HCT116 (cell line): ENCODE data around the gene CBX4. TPM values are rescaled to one million over a fixed set of nuclear protein-coding genes. Genes with fewer than 3 reads are reported as not detected.

ENCODE experiments used
- ATAC-seq: fragments of 200-7000 bp; cut with Tn5 transposase; 2 replicates; pipeline ENCODE4 v1.9.1; 2020; ENCODE audit warnings: mild to moderate bottlenecking, moderate library complexity
- BruUV-seq: library from RNA; stranded (reverse); fragments of 400-500 nt; replicated peaks from 2 replicates; lab custom pipeline; 2021; lab: Mats Ljungman, UMichigan
- CTCF ChIA-PET: fragments of 300-600 bp; sonication (Branson Sonifier 250); formaldehyde crosslinking; loops from one replicate; lab custom pipeline; 2021; ENCODE audit warnings: antibody characterized with exemption; lab: Charles Lee
- POLR2A ChIA-PET: fragments of 300-600, 350-600 bp; sonication (Branson Sonifier 250); formaldehyde crosslinking; loops from one replicate; lab custom pipeline; 2021; ENCODE audit warnings: antibody characterized with exemption; lab: Charles Lee
- RAD21 ChIA-PET, 2 experiments: fragments of 300-600 bp; sonication (Branson Sonifier 250); formaldehyde crosslinking; loops; one replicate each; lab custom pipeline; 2023; ENCODE audit warnings: low total read pairs in 2 of 2; ENCODE audit not compliant: uncharacterized antibody in 2 of 2, unreplicated experiment in 2 of 2, low non-redundant PET in 1 of 2; lab: Charles Lee
- DNase-seq: peaks from one replicate; pipeline ENCODE4 v3.0.0-alpha.2; 2010; ENCODE audit warnings: low read depth, low spot score
- H2AFZ ChIP-seq: fragments of 200-600 bp; shearing (Covaris generic), sonication (generic); 2 replicates; pipeline ENCODE4 v1.6.1; 2017; ENCODE audit warnings: low read depth, mixed run types, mixed read lengths, antibody characterized with exemption, low read length; ENCODE audit not compliant: poor library complexity, severe bottlenecking
- H3K27ac ChIP-seq: 2 replicates; pipeline ENCODE4 v1.5.1; 2012; ENCODE audit warnings: low read depth, low read length
- H3K27me3 ChIP-seq: fragments of 200-600 bp; sonication (generic); 2 replicates; pipeline ENCODE4 v1.6.1; 2016; ENCODE audit warnings: mixed run types, low read length, mixed read lengths; ENCODE audit not compliant: insufficient read depth
- H3K36me3 ChIP-seq, 2 experiments: fragments of 200-500 bp in 1 of 2; fragments of 200-600 bp in 1 of 2; sonication (Bioruptor generic) in 1 of 2; sonication (generic) in 1 of 2; 2 replicates each; pipeline versions ENCODE4 v1.5.1 to v1.6.1; 2014 to 2016; ENCODE audit warnings: low read length in 2 of 2, inconsistent platforms in 1 of 2, mixed read lengths in 1 of 2, mixed run types in 1 of 2; ENCODE audit not compliant: insufficient read depth in 2 of 2, control insufficient read depth in 1 of 2
- H3K4me1 ChIP-seq, 2 experiments: fragments of 200-600 bp in 1 of 2; sonication (generic) in 1 of 2; 2 replicates each; pipeline versions ENCODE4 v1.5.1 to v1.6.1; 2012 to 2017; ENCODE audit warnings: low read length in 2 of 2, inconsistent platforms in 1 of 2, mild to moderate bottlenecking in 1 of 2, mixed read lengths in 1 of 2, mixed run types in 1 of 2, moderate library complexity in 1 of 2; ENCODE audit not compliant: insufficient read depth in 2 of 2, control insufficient read depth in 1 of 2
- H3K4me2 ChIP-seq: fragments of 200-600 bp; sonication (generic); 2 replicates; pipeline ENCODE4 v1.6.1; 2017; ENCODE audit warnings: mixed run types, low read length, mixed read lengths
- H3K4me3 ChIP-seq, 2 experiments: fragments of 200-600 bp in 1 of 2; sonication (generic) in 1 of 2; replicated peaks in 1 of 2; 2 replicates each; pipeline ENCODE4 v1.5.1; 2011 to 2016; ENCODE audit warnings: low read length in 2 of 2, control low read depth in 1 of 2, low read depth in 1 of 2, mild to moderate bottlenecking in 1 of 2, mixed read lengths in 1 of 2, mixed run types in 1 of 2
- H3K79me2 ChIP-seq: fragments of 200-600 bp; sonication (generic); 2 replicates; pipeline ENCODE4 v1.6.1; 2017; ENCODE audit warnings: mild to moderate bottlenecking, mixed run types, low read length, moderate library complexity, mixed read lengths; ENCODE audit not compliant: insufficient read depth
- H3K9ac ChIP-seq: fragments of 200-600 bp; sonication (generic); 2 replicates; pipeline ENCODE4 v1.6.1; 2016; ENCODE audit warnings: low read length, mixed read lengths
- H3K9me2 ChIP-seq: fragments of 200-600 bp; sonication (generic), shearing (Covaris generic); 2 replicates; pipeline ENCODE4 v1.6.1; 2017; ENCODE audit warnings: mixed run types, mild to moderate bottlenecking, moderate library complexity; ENCODE audit not compliant: insufficient read depth
- H3K9me3 ChIP-seq, 2 experiments: fragments of 200-500 bp in 1 of 2; fragments of 200-600 bp in 1 of 2; sonication (Bioruptor generic) in 1 of 2; sonication (generic) in 1 of 2; 2 replicates each; pipeline ENCODE4 v1.6.1; 2014 to 2017; ENCODE audit warnings: low read length in 2 of 2, mixed read lengths in 2 of 2, inconsistent platforms in 1 of 2, low read depth in 1 of 2, mild to moderate bottlenecking in 1 of 2, mixed run types in 1 of 2, moderate library complexity in 1 of 2; ENCODE audit not compliant: control insufficient read depth in 1 of 2, insufficient read depth in 1 of 2
- H4K20me1 ChIP-seq: fragments of 200-600 bp; sonication (generic), shearing (Covaris generic); 2 replicates; pipeline ENCODE4 v1.6.1; 2017; ENCODE audit warnings: mixed run types, mild to moderate bottlenecking, moderate library complexity; ENCODE audit not compliant: insufficient read depth
- EGR1 ChIP-seq: IDR thresholded peaks from 2 replicates; pipeline ENCODE4 v1.6.1; 2012; ENCODE audit warnings: low read depth
- POLR2A ChIP-seq: IDR thresholded peaks from 2 replicates; pipeline ENCODE4 v1.7.0; 2011; ENCODE audit warnings: borderline replicate concordance; ENCODE audit not compliant: insufficient read depth, insufficient read length; ENCODE audit errors: extremely low read depth
- SIN3A ChIP-seq: IDR thresholded peaks from 2 replicates; pipeline ENCODE4 v1.6.1; 2012; ENCODE audit warnings: low read depth
- TCF7L2 ChIP-seq: IDR thresholded peaks from 2 replicates; pipeline ENCODE4 v1.7.0; 2011; ENCODE audit warnings: borderline replicate concordance, inconsistent platforms; ENCODE audit not compliant: insufficient read depth, insufficient read length; ENCODE audit errors: extremely low read depth
- ZFX ChIP-seq: fragments of 450-650 bp; IDR thresholded peaks from 2 replicates; pipeline ENCODE4 v1.6.1; 2017
- intact Hi-C: fragments of 100-400 bp; cut with micrococcal nuclease; formaldehyde crosslinking; loops from 2 replicates; pipeline ENCODE4 v1.10.0; 2022
- total RNA-seq: library from RNA; stranded (reverse); gene quantifications from one replicate; pipeline ENCODE4 v1.2.1, GENCODE V29; 2021; ENCODE audit not compliant: unreplicated experiment

Gene CBX4
- total RNA-seq, 1 experiment from 2014 or later = 60.9 TPM

DNA sequence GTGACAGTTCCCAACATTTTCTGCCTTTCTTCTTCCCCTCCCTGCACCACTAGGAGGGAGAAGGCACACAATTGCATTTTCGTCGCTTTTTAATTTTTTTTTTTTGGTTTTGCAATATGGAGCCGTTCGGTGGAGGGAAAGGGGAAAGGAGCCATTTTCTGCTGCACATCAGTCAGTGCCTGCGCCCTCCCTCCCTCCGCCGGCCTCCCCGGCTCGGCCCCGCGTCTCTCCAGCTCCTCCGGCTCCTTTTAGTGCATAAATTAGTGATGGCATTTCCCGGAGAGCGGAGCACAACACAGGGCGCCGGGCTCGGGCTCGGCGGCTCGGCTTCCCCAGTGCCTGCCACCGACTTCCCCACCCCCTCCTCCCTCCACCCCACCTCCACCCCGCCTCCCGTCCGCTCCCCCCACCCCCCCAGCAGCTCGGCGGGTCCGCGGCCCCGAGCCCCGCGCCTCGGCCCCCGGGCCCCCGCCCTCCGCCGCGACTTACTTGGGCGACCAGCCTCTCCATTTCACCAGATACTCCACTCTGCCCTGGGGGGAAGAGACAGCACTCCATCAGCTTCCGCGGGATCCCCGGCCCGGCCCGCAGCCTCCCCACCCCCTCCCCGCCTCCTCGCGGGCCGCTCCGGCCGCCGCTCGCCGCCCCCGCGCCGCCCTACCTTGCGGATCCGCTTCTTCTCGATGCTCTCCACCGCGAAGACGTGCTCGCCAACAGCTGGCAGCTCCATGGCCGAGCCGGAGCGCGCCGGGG is 542 bp downstream of the CBX4 start:
- Histone ChIP-seq H3K9ac (peak overlapping the region; percentile 79), H3K4me3 (peak overlapping the region; percentile 84 to 95), H4K20me1 (peaks cover 4% of the 10 kb centered on the region; the same call in 1 of the 2 replicates), H3K79me2 (peaks cover 45% of the 10 kb centered on the region), H3K9me3 (no peaks in the 10 kb centered on the region), H3K36me3 (peaks cover 5 to 15% of the 10 kb centered on the region in 2 experiments; a peak in 2 of 4 replicates), H2AFZ (no peak overlapping the region), H3K9me2 (no peaks in the 10 kb centered on the region), H3K4me2 (peak overlapping the region; percentile 94), H3K4me1 (peaks cover 39 to 52% of the 10 kb centered on the region in 2 experiments), H3K27ac (peak overlapping the region; percentile 94), H3K27me3 (no peaks in the 10 kb centered on the region)
- ChIA-PET RAD21 (interaction anchor here (0.6 to 1.0 kb wide), 5 partner anchors 27 to 393 kb away, joined by 3 to 10 read pairs (median 4); partner anchors contain the start of gene CBX8 (in 1 of the 2)), POLR2A (interaction anchor here (0.6 to 2.9 kb wide), 37 partner anchors 8 to 1629 kb away, joined by 3 to 73 read pairs (median 5); partner anchors contain the start of gene CBX8), CTCF (interaction anchor here (0.6 to 4.5 kb wide), 34 partner anchors 8 to 1524 kb away, joined by 3 to 67 read pairs (median 4); partner anchors contain the start of gene CBX8)
- DNase-seq = no peak
- BruUV-seq = no TSS peak
- 0 out of 2 replicates have a peak, but pooled peaks have one; percentile 45 for TF ChIP-seq ZFX
- no peak for TF ChIP-seq POLR2A
- no peak for TF ChIP-seq TCF7L2
- TF ChIP-seq EGR1 = peak; percentile 31; the same call in 1 of the 2 replicates
- peak; percentile 6 for ATAC-seq
- intact Hi-C loops = loop anchor here (2.0 kb wide), 2 partner anchors 28 to 150 kb away; no protein-coding TSS in a partner anchor

DNA sequence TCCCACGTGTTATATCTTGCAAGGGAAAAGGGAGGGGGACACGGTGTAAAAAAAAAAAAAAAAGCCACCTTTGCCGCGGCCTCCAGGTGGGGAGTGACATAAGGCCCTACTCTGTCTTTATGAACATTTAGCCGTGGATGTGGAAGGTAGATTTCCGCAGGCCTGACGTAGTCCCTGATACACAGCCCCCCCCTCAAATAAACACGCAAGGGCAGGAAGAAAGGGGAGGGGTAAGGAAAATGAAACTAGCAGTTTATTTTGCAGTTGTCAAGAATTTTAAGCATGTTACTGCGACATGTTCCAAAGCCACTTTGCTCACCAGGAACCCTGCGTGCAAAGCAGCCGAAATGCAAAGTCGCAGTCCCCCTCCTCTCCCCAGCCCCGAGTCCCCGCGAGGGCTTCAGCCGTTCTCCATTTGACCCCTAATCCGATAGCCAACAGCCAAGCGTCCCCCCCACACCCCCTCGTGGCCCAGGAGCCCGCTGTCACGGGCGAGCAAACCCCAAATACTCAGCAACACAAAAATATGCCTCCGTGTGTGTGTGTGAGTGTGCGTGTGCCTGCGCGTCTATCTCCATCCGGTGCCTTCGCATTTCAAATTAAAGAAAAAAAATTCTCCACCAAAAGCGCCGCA is 1.2 kb downstream of the CBX4 start:
- Histone ChIP-seq H3K4me1 (peaks cover 39 to 59% of the 10 kb centered on the region in 2 experiments), H3K9ac (peak overlapping the region; percentile 79)
- RAD21 ChIA-PET = no interaction called here

More for the DNA sequence above, 1.2 kb downstream of the CBX4 start:
- Histone ChIP-seq H4K20me1 (peaks cover 4% of the 10 kb centered on the region; the same call in 1 of the 2 replicates), H3K9me2 (no peaks in the 10 kb centered on the region), H3K4me2 (peak overlapping the region; percentile 94), H3K27me3 (no peaks in the 10 kb centered on the region), H3K36me3 (peaks cover 9 to 18% of the 10 kb centered on the region in 2 experiments; a peak in 2 of 4 replicates), H3K79me2 (peaks cover 50% of the 10 kb centered on the region), H2AFZ (no peak overlapping the region), H3K9me3 (no peaks in the 10 kb centered on the region), H3K27ac (peak overlapping the region; percentile 94), H3K4me3 (peak overlapping the region; percentile 84 to 95)
- ChIA-PET POLR2A (interaction anchor here (0.6 to 2.9 kb wide), 10 partner anchors 9 to 1426 kb away, joined by 3 to 73 read pairs (median 8); partner anchors contain the start of gene CBX8), CTCF (interaction anchor here (0.6 to 4.5 kb wide), 5 partner anchors 12 to 170 kb away, joined by 3 to 67 read pairs (median 3); no protein-coding TSS in a partner anchor)
- TF ChIP-seq SIN3A (0 out of 2 replicates have a peak, but pooled peaks have one; percentile 10), POLR2A (no peak)
- DNase-seq (no peak), ATAC-seq (no peak)
- intact Hi-C loops = loop anchor here (2.0 kb wide), 2 partner anchors 27 to 151 kb away; no protein-coding TSS in a partner anchor
- BruUV-seq = TSS peak; percentile 55
